PFSK-1 (cell line): ENCODE data around the gene MCUB.

ENCODE experiments used
- FOXP2 ChIP-seq: optimal IDR thresholded peaks from 2 replicates; pipeline ENCODE3; 2011; ENCODE audit warnings: borderline replicate concordance, control low read depth, inconsistent platforms; ENCODE audit not compliant: insufficient read depth; ENCODE audit errors: extremely low read length, extremely low read depth
- POLR2AphosphoS5 ChIP-seq: IDR thresholded peaks from 2 replicates; pipeline ENCODE4 v1.6.1; 2012; ENCODE audit warnings: low read depth, mild to moderate bottlenecking, control low read depth, low read length, moderate library complexity
- SIN3A ChIP-seq: IDR thresholded peaks from 2 replicates; pipeline ENCODE4 v1.6.1; 2012; ENCODE audit warnings: mild to moderate bottlenecking, low read length, moderate library complexity, borderline replicate concordance; ENCODE audit not compliant: insufficient read depth
- TAF1 ChIP-seq: IDR thresholded peaks from 2 replicates; pipeline ENCODE4 v1.6.1; 2012; ENCODE audit warnings: low read length, control low read depth, borderline replicate concordance; ENCODE audit not compliant: insufficient read depth
- TF ChIP-seq, protein P1 (sequence below), 2 experiments: IDR thresholded peaks; 2 replicates each; pipeline versions ENCODE4 v1.6.1 to v1.8.0; 2011 to 2012; ENCODE audit warnings: low read depth in 2 of 2, low read length in 2 of 2, control low read depth in 1 of 2, inconsistent platforms in 1 of 2, mild to moderate bottlenecking in 1 of 2, moderate library complexity in 1 of 2; ENCODE audit not compliant: insufficient read depth in 1 of 2

The MCUB gene

DNA sequence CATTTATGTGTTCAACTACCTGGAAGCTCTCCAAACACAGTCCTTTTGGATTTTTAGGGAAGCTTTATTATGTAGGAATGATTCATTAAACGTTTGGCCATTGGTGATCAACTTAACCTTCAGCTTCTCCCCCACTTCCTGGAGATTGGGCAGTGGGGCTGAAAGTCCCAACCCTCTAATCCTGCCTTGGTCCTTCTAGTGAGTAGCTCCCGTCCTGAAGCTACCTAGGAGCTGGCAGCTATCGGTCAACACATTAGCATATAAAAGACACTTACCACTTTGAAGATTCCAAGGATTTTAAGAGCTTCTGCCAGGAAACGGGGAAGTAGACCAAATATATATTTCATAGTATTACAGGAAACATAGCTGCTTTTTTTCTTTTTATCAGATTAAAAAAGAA is 69.7 kb downstream of the MCUB start:
- TF ChIP-seq, protein P1, sequence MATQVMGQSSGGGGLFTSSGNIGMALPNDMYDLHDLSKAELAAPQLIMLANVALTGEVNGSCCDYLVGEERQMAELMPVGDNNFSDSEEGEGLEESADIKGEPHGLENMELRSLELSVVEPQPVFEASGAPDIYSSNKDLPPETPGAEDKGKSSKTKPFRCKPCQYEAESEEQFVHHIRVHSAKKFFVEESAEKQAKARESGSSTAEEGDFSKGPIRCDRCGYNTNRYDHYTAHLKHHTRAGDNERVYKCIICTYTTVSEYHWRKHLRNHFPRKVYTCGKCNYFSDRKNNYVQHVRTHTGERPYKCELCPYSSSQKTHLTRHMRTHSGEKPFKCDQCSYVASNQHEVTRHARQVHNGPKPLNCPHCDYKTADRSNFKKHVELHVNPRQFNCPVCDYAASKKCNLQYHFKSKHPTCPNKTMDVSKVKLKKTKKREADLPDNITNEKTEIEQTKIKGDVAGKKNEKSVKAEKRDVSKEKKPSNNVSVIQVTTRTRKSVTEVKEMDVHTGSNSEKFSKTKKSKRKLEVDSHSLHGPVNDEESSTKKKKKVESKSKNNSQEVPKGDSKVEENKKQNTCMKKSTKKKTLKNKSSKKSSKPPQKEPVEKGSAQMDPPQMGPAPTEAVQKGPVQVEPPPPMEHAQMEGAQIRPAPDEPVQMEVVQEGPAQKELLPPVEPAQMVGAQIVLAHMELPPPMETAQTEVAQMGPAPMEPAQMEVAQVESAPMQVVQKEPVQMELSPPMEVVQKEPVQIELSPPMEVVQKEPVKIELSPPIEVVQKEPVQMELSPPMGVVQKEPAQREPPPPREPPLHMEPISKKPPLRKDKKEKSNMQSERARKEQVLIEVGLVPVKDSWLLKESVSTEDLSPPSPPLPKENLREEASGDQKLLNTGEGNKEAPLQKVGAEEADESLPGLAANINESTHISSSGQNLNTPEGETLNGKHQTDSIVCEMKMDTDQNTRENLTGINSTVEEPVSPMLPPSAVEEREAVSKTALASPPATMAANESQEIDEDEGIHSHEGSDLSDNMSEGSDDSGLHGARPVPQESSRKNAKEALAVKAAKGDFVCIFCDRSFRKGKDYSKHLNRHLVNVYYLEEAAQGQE (IDR thresholded peaks at IDR 0.05; ENCODE audit: insufficient read depth in 1 of 2, low read depth in 2 of 2, low read length in 2 of 2): no peak
- no peak for TF ChIP-seq TAF1
- TF ChIP-seq SIN3A: no peak
- TF ChIP-seq POLR2AphosphoS5: no peak
- no peak for TF ChIP-seq FOXP2

DNA sequence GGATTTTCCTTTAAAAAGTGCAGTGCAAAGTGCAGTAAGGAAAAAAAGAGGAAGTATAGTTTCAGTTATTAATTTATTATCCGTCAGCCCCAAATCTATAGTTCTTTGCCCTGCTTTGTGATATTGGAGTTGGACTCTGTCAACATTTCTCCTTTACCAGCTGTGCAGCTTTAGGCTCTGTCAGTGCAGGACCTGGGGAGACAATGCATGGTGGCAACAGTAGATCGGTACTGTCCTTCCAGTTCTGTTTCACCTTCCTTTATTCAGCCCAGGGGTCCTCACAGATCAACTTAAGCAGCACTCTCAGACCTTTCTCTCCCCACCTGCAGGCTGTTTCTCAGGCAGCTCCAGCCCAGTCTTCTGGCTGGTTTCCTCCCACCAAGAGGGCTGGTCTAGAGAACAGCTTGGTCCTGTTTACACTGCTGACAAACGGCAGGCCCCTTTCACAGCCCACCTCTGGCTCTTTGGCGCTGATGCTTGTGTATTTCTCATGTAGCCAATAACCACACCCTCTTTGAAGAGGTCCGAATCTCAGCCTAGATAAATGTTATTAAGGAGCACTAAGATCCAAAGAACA is 71.6 kb downstream of the MCUB start:
- TF ChIP-seq, protein P1 (IDR thresholded peaks at IDR 0.05; ENCODE audit: insufficient read depth in 1 of 2, low read depth in 2 of 2, low read length in 2 of 2): no peak
- TF ChIP-seq TAF1 (no peak), POLR2AphosphoS5 (no peak), FOXP2 (no peak)

GRCh38 chr4:109640644-109641043 is 80.6 kb downstream of the MCUB start:
- TF ChIP-seq FOXP2: no peak
- TF ChIP-seq TAF1: no peak
- TF ChIP-seq, protein P1 (IDR thresholded peaks at IDR 0.05; ENCODE audit: insufficient read depth in 1 of 2, low read depth in 2 of 2, low read length in 2 of 2): no peak
- no peak for TF ChIP-seq SIN3A
- no peak for TF ChIP-seq POLR2AphosphoS5

- TF ChIP-seq FOXP2 (no peak), POLR2AphosphoS5 (no peak), SIN3A (no peak), TAF1 (no peak)
- TF ChIP-seq, protein P1 (IDR thresholded peaks at IDR 0.05; ENCODE audit: insufficient read depth in 1 of 2, low read depth in 2 of 2, low read length in 2 of 2): no peak
Measured at GRCh38 chr4:109645874-109646710, 86.0 kb downstream of the MCUB start.
